Vagina (tissue), 2 donors: ENCODE results near the gene RCOR1.
"Not testable (repeated sequence)": the region's sequence is repeated elsewhere in the genome, so short reads cannot be mapped to it uniquely, and the experiment has no call there.

Experiments
- POLR2A ChIP-seq, 2 donors: fragments of 450-650 bp; IDR thresholded peaks; one replicate each; pipeline ENCODE4 v1.6.1; 2017; ENCODE audit warnings: antibody characterized with exemption in 2 of 2, mild to moderate bottlenecking in 2 of 2, moderate library complexity in 2 of 2
- TF ChIP-seq, protein P1 (sequence below), 3 experiments: fragments of 450-650 bp in 2 of 3; fragments of 200-600 bp in 1 of 3; sonication (generic) in 1 of 3; IDR thresholded peaks; one replicate each; pipeline ENCODE4 v1.5.1; 2017 to 2019; ENCODE audit warnings: antibody characterized with exemption in 3 of 3, mild to moderate bottlenecking in 2 of 3, moderate library complexity in 2 of 3

DNA sequence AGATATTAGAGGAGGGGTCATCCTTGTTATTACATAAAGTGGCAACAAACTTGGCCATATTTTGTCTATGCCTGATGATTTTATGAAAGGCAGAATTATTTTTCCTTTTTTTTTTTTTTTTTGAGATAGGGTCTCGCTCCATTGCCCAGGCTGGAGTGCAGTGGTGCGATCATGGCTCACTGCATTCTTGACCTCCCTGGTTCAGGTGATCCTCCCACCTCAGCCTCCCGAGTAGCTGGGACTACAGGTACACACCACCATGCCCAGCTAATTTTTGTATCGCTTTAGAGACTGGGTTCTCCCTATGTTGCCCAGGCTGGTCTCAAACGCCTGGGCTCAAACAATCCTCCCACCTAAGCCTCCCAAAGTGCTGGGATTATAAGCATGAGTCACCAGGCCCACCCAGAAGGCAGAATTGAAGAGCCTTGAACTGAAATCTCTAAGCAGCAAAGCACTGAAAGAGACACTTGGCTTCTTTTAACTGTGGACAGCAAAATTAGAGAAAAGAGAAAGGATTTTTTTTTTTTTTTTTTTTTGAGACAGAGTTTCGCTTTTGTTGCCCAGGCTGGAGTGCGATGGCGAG lies 16.5 kb upstream of the RCOR1 start:
- TF ChIP-seq, protein P1, sequence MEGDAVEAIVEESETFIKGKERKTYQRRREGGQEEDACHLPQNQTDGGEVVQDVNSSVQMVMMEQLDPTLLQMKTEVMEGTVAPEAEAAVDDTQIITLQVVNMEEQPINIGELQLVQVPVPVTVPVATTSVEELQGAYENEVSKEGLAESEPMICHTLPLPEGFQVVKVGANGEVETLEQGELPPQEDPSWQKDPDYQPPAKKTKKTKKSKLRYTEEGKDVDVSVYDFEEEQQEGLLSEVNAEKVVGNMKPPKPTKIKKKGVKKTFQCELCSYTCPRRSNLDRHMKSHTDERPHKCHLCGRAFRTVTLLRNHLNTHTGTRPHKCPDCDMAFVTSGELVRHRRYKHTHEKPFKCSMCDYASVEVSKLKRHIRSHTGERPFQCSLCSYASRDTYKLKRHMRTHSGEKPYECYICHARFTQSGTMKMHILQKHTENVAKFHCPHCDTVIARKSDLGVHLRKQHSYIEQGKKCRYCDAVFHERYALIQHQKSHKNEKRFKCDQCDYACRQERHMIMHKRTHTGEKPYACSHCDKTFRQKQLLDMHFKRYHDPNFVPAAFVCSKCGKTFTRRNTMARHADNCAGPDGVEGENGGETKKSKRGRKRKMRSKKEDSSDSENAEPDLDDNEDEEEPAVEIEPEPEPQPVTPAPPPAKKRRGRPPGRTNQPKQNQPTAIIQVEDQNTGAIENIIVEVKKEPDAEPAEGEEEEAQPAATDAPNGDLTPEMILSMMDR (IDR thresholded peaks at IDR 0.05) = not testable (repeated sequence)
- not testable (repeated sequence) for TF ChIP-seq POLR2A (IDR thresholded peaks at IDR 0.05)
